Cerebellar nuclear complex (tissue), 1 donor: ENCODE results near the gene HLCS.

ENCODE experiments used
- DNase-seq, 2 experiments: peaks; one replicate each; lab custom pipeline; 2025; lab: John Stamatoyannopoulos, UW

The HLCS gene

DNA sequence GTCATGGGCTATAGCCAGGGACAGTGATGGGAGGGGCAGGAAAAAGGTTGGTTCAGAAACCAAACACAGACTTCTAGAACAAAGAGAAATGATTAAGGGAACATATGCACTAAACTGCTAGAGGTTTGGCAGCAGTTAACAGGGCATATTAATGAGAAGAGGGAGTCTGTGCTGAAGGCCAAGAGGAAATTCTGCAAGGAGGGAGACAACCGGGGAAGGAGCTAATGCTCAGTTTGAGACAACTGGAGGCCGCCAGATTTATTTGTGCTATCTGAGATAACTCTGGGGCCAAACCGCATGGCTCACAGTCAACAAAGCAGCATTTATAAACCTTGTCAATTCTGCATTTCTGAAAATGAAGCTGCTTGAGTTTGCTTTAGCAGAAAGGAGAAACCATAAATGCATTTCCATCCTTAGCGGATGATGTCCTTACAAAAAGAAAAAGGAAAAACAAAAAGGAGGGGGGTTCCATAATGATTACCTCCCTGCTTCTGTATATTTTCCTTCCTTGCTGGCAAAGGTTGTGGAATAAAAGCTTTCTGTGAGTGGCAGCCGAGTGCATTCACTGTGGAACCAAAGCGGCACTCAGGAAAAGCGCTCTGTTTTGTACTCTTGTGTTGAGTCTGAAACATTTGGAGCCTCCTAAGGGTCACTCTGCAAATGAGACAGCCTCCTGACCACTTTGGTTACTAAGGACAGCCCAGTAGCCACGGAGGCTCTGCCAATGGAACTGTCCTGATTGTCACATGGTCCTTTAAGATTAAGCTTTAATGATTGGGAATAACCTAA, 197.2 kb downstream of the HLCS start:
- DNase-seq = peak in 1 of 2 experiments; percentile 39

DNA sequence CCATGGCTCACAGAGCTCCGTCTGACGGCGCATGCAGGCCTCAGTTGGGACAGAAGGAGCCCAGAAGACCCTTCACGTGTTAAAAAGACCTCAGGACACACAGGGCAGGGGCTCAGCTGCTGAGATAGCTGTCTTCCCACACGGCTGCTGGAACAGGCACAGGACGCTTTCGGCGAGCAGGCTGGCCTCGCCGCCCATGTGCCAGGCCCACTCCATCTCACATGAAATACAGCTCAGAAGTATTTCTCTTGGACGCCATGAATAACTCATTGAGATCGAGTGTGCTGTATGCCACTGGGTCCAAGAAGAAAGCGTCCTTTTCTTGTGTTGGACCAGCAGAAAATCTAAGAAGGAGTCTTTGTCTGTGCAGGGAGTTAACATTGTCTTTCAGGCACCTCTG, 198.0 kb downstream of the HLCS start:
- no peak for DNase-seq

DNA sequence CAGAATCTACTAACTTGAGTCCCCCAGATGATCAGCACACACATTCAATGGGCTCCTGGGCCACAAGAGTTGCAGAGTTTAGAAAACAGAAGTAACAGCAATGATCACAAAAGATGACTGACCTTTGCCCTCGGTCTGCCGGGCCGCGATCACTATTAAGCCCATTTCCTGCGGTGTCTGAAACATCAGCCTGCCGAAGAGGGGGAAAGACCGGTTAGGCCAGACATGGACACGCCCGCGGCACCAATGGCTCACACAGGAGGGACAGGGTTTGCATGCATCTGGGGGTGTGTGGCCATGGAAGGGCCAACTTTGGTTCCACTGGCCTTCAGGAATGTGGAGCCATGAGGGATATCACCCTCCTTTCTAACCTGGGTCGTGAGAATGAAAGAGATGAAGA, 199.4 kb downstream of the HLCS start:
- DNase-seq = no peak

DNA sequence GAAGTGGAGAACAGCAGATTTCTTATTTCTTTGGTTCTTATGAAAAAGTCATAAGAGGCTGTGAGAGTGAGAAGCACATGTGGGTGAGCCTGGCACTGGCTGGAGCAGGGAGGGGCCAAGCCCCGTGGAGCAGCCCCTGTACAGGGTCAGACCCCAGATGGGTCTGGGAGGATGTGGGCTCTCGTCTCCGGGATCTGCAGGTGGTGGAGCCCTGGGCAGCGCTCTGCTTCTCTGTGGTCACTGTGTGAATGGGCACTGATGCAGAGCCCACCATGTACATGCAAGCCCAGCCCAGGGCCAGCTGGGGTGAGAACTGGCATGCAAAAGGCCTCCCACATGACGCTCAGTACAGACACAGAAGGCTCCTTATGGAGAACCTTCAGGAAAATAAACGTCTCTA, 200.0 kb downstream of the HLCS start:
- no peak for DNase-seq

DNA sequence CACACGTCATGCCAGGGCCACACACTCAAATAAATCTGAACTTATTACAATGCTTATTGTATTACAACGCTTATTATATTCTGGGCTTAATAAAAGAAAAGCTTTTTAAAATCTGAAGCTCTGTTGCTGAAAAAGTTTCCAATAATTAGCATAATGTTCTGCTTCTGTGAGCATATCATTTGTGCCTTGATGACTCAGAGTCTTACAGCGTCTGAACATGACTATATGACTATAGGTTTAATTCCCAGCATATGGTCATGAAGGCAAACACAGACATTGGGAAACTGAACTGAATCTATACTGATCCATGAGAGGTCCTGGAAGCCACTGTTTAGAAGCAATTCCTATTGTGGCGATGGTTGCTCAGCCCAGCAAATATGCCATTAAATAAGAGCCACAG, 201.2 kb downstream of the HLCS start:
- DNase-seq = no peak

DNA sequence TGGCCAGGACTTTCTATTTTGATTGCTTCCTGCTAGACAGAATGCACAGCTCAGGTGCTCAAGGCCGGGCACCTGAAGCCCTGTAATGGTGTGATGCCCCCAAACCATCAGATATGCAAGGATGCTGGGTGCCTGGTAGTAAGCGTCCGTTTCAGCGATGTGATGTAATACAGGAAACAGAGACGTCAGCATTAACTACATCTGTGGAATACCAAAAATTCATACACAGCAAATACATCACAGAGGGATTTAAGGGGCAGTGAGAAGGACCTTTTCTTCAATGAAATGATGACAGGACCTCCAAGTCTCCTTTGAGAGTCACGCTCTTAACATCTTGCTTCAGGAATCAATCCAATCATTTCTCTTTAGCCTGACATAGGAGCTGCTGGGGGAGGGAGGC, 203.2 kb downstream of the HLCS start:
- DNase-seq = no peak

DNA sequence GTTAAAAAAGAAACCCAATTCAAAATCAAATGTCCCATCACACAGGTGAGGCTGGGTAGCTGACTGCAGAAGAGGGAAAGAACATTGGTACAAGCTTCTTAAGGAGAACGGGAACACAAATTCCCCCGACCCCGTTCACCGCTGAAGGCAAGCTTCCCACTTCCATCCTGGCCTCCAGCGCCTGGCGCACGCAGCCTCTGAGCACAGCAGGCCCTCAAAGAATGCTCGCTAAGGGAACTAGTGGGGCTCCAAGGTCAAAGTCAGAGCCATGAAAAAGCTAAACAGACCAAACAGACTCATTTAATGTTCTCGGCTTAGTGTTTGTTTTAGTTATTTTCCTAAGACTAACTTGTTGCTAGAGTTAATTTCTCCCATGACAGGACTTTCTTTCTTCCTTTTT, 203.8 kb downstream of the HLCS start:
- no peak for DNase-seq

DNA sequence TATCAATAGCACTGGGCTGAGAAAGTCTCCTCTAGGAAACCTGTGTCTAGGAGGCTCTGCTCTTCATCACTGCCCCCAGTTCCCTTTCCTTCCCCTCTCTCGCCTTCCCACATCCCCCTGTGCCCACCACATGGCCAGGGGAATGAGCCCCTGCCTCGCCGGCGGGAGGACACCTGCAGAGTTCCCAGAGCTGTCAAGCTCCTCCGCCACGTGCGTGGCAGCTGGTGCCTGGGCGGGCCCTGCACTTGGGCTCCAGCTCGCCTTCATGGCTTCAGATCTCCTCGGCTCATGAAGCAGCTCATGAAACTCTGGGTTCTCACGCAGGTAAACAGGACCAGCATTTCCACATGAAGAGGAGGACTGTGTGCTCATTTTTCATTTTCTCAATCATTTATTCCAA, 204.8 kb downstream of the HLCS start:
- DNase-seq = no peak

DNA sequence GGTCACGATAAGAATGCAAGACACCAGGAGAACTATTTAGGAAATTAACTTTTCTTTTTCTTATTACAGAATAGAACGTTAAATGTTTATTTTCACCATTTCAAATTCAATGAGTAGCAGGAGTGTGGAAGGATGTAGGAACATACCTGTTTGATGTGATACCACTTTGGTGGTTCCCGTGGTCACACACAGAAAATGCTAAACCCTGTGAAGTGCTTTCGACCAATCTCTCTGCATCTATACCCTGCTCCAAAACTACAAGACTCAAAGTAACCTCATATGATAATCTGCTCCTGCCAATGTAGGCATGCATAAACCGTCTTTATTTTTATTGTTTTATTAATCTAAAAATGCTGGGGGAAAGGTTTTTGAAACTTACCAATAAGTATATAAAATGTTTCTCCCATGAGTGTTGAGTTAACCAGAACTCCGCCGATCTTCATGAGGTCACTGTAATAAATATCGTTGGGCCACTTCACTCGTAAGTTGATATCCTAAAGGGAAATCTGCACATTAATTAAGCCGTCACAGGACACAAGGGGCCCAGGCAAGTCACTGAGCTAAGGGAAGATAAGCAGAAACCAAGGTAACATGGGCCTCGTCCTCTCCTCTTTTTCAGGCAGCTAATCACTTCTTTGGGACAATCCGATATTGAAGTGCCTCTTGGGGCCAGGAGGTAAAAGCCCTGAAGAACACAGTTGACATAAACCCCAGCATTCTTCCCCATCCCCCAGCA, 207.0 kb downstream of the HLCS start:
- DNase-seq = no peak

DNA sequence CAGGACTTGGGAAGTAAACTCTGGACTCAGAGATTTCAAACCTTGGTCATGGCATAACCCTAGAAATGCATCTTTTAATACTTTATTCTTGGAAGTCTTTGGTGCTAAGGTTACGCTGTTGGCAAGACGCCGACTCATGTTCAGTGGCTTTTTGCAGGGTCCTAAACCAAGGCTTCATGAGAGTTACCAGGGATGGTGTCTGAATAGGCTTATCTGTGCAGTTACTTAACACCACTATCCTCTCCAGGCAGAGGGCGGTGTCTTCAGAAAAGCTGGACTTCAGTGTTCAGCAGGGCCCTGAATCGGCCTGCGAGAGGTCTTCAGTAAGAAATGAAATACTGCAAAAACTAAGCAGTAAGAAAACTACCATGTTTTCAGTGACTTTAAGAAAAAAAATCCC, 209.3 kb downstream of the HLCS start:
- no peak for DNase-seq

DNA sequence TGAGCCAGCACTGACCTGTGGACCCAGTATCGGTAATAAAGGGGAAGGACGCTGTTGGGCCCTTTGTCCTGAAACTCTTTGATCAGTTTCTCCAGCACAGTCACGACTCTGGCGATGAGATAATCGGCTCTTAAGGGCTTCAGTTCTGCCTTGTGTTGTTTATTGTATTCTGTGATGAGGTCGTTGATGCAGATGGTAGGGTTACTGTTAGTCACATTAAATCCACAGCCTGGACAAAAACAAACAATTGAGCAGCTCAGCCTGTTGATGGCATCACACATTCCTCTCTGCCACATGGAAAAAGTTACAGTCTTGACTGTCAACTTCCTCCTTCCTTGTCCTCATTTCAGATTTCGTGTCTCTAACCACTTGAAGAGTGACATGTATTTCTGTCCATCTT, 209.9 kb downstream of the HLCS start:
- DNase-seq = no peak

DNA sequence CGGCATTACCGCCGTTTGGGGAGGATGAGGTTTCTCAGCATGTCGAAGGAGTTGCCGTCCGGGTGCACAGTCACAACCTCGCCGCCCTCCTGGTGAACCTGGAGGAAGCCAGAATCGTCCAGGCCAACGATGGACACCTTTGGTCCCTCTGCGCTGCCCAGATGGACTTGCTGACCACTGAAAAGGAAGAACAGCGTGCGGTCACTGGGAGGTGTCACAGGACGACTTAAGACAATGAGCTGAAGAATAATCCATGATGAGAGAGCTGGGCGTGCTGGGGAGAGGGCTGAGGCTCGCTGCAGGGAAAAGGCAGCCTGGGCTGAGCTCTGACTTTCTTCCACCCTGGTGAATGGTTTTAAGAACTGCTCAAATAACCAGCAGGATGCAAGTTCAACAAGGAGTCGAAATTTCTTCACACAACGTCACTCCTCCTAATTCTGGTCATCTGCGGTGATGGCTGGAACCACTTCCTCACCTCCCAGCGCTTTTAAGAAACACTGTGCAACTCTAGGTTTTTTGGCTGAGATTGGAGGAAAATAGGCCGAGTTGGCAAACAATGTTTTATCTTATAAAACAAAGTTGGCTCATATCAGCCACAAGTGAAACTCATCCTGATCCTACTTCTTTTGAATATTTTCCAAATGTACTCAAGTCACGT, 212.1 kb downstream of the HLCS start:
- no peak for DNase-seq

DNA sequence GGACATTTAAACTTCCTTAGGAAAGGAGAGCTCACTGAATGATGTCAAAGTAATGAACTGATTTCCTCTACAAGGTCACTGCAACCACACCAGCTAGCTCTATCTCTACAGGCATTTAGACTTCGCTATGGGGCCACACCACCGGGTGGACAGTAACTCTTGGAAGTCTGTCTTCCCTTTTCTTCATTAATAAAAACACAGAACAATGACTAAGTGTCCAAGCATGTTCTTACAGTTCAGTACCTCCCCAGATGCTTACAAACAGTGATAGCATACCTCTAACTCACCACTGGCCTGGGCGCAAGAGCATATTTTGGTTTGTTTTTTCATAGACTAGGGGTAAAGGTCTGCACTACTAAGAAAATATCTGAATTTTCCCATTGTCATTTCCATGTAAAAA, 212.9 kb downstream of the HLCS start:
- DNase-seq = no peak

DNA sequence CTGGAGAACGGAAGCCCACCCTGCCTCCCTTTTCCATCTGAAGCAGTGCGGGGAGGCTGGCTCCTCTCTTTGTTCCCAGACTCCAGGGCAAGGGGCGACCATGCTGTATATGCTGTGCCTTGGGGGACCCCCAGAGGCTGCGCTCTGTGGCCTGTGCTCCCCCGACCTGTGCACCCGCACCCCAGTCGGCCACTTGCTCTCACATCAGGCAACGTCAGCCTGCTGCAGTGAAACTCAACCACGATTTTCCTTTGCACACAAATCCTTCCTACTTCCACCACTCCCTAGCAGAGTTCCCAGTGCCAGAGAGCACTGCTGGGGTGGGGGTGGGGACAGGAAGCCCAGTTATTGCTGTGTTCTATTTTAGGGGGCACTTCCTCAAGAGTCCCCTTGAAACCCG, 215.1 kb downstream of the HLCS start:
- no peak for DNase-seq

DNA sequence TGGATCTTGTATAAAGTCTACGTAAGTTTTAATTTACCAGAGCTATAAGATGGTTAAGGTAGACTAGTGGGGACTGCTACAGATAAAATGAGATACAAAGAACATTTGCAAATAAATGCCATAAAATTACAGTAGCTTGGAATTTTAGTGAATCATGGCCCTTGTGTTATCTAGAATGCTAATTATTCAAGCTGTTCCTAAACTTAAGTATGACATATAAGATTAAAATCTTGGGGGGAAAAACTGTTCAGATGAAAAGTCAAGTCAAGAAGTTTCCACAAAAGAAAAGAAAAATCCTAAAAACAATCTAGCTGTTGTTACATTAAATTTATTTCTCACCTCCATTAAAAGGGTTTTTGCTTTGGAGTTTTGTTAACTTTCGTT, 215.9 kb downstream of the HLCS start:
- DNase-seq = no peak

DNA sequence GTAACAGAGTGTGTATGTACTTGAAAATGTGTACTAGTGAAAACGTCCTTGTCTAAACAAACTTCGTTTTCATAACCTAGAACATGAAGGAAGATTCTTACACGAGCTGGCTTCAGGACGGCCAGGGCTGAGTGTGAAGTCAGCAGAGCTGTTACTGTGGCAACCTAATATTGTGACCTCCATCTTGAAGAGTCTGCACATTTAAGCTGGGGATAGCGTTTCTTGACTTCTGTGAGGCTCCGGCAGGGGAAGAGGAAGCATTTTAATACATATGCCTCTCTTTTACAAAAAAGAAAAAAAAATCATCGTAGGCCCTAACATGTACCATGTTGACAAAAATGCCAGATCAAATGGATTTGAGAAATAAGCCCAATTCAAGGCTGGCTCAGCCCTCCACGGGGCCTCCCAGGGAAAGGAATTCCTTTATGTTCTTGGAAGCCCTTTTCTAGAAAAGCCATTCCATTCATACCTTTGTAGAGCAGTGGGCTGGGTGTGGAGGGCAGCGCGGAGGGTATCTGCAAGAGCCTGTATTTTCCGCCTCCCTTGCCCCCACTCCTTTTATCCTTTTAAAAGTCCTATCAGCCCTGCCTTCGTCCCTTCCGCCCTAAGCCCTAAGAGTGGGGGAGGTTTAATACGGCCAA, 216.4 kb downstream of the HLCS start:
- no peak for DNase-seq

DNA sequence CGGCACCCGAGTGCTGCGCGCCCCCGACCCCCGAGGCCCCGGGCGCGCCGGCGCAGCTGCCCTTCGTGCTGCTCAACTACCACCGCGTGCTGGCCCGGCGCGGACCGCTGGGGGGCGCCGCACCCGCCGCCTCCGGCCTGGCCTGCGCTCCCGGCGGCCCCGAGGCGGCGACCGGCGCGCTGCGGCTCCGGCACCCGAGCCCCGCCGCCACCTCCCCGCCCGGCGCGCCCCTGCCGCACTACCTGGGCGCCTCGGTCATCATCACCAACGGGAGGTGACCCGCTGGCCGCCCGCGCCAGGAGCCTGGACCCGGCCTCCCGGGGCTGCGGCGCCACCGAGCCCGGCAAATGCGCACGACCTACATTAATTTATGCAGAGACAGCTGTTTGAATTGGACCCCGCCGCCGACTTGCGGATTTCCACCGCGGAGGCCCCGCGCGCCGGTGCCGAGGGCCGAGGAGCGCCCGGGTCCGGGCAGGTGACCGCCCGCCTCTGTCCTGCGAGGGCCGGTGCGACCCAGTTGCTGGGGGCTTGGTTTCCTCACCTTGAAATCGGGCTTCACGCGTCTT, 218.6 kb downstream of the HLCS start:
- no peak for DNase-seq

DNA sequence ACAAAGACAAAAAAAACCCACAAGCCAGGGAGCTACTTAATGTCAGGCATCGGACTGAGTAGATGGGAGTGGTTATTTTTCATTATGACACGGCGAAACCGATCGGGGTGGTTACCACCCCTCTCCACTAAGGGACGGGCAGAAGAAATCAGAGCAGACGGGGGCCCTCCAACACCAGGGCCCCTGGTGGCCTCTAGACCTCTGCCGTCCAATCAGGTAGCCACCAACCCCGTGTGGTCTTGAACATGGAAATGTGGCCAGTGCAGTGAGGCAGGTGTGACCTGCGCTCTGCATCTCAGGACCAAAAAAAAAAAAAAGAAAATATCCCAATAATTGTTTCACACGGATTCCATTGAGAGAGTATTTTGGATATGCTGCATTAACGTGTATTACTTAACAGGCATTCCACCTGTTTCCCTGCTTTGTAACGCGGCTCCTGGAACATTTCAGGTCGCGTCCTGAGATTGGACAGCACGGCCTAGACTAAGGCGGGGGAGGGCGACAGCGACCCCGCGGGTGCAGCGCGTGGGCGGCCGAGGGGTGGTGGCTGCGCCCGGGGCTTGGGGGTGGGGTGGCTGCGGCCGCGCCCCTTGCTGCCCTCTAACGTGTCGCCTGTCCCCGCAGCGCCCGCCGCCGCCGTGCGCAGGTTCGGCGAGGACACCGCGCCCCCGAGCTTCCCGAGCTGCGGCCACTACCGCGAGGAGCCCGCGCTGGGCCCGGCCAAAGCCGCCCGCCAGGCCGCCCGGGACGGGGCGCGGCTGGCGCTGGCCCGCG, 219.2 kb downstream of the HLCS start:
- no peak for DNase-seq

DNA sequence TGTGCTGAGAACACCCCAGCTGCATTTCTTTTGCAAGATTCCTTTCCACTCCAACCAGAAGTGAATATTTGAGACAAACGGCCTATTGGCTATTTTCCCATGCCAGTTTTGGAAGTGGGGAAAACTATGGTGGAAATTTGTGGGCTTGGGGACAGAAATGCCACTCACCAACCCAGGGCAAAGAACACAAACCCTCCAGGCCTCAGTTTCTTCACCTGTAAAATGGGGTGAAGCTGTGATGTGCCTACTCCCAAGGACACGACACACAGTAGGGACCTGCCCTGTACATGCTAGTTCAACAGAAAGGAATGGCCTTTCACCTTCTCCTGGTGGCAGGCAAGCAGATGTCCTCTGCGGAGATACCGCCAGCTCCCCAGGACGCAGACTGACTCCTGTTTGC, 221.0 kb downstream of the HLCS start:
- DNase-seq = no peak

DNA sequence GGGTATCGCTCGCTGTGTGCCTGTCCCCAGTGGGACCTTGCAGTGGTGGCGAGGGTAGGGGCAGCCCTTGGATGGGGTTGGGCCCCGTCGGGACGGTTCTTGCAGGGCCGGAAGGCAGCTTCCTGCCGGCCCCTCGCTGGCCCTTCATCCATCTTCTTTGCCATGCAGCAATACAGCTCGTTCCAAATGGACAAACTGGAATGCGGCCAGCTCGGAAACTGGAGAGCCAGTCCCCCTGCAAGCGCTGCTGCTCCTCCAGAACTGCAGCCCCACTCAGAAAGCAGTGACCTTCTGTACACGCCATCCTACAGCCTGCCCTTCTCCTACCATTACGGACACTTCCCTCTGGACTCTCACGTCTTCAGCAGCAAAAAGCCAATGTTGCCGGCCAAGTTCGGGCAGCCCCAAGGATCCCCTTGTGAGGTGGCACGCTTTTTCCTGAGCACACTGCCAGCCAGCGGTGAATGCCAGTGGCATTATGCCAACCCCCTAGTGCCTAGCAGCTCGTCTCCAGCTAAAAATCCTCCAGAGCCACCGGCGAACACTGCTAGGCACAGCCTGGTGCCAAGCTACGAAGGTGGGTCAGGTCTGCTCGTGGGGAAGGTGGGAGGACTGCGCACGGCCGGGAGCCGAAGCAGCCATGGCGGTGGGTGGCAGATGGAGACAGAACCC, 221.8 kb downstream of the HLCS start:
- no peak for DNase-seq

DNA sequence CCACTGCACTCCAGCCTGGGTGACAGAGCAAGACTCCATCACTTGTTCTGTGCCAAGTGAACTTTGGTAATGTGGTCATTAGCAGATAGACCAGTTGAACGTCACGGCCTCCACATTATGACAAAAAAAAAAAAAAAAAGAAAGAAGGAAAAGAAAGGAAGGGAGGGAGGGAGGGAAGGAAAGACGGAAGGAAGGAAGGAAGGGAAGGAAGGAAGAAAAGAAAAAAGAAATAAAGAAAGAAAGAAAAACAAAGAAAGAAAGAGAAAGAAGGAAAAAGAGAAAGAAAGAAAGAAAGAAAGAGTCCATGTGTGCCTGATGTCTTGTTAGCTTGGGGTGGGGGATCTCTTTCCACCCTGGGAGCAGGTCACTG, 222.3 kb downstream of the HLCS start:
- no peak for DNase-seq
